Caki2 (cell line): ENCODE measurements around the gene MAT2B. TPM values are rescaled to one million over a fixed set of nuclear protein-coding genes. Genes with fewer than 3 reads are reported as not detected.

Experiments used
- total RNA-seq: library from RNA; depleted of rRNA; stranded (reverse); fragments of >200 nt; shearing (Covaris generic); gene quantifications from 2 replicates; pipeline ENCODE4 v1.2.3, GENCODE V29; 2014; ENCODE audit warnings: low replicate concordance; rRNA removed

MAT2B gene
- total RNA-seq, 1 experiment from 2014 or later = 53.5 TPM

Other genes starting within 250 kb of the MAT2B start
- gene CCNG1, start 68.0 kb upstream of the MAT2B start, total RNA-seq = 273 and 288 TPM in 2 replicates
- 17.4 and 21.5 TPM in 2 replicates for gene NUDCD2, start 45.5 kb upstream of the MAT2B start, total RNA-seq
- 68.7 and 74.1 TPM in 2 replicates for gene HMMR, start 45.0 kb upstream of the MAT2B start, total RNA-seq